ENCODE measurements around the gene NOTCH3.

DNA sequence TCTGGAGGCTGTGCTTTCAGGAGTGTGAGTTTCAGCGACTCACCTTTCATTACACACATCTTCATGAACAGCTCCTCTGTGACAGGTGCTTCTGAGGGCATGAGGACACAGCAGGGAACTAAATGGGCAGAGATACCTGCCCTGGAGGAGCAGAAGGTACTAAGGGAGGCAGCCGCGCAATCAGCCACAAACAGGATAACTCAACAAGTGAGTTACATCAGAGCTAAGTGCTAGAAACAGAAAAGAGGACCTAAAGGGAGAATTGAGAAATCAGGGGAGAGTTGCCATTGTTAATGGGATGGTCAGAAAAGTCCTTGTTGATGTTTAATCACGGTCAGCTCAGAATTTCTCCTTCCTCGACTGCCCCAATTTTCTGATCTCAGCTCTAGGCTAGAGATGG, 51.1 kb downstream of the NOTCH3 start:
- TF ChIP-seq CTCF (IDR thresholded peaks at IDR 0.05) (no peak), POLR2A (IDR thresholded peaks at IDR 0.05) (no peak), EP300 (IDR thresholded peaks at IDR 0.05) (no peak)
